PFSK-1 (cell line): ENCODE measurements around the gene GRIK1. TPM values are rescaled to one million over a fixed set of nuclear protein-coding genes. Genes with fewer than 3 reads are reported as not detected.

Experiments
- FOXP2 ChIP-seq: optimal IDR thresholded peaks from 2 replicates; pipeline ENCODE3; 2011; ENCODE audit warnings: borderline replicate concordance, control low read depth, inconsistent platforms; ENCODE audit not compliant: insufficient read depth; ENCODE audit errors: extremely low read length, extremely low read depth
- POLR2AphosphoS5 ChIP-seq: IDR thresholded peaks from 2 replicates; pipeline ENCODE4 v1.6.1; 2012; ENCODE audit warnings: low read depth, mild to moderate bottlenecking, control low read depth, low read length, moderate library complexity
- REST ChIP-seq, 2 experiments: IDR thresholded peaks; 2 replicates each; pipeline versions ENCODE4 v1.6.1 to v1.8.0; 2011 to 2012; ENCODE audit warnings: low read depth in 2 of 2, low read length in 2 of 2, control low read depth in 1 of 2, inconsistent platforms in 1 of 2, mild to moderate bottlenecking in 1 of 2, moderate library complexity in 1 of 2; ENCODE audit not compliant: insufficient read depth in 1 of 2
- SIN3A ChIP-seq: IDR thresholded peaks from 2 replicates; pipeline ENCODE4 v1.6.1; 2012; ENCODE audit warnings: mild to moderate bottlenecking, low read length, moderate library complexity, borderline replicate concordance; ENCODE audit not compliant: insufficient read depth
- TAF1 ChIP-seq: IDR thresholded peaks from 2 replicates; pipeline ENCODE4 v1.6.1; 2012; ENCODE audit warnings: low read length, control low read depth, borderline replicate concordance; ENCODE audit not compliant: insufficient read depth
- polyA plus RNA-seq: library from polyadenylated mRNA; unstranded; fragments of >200 nt; gene quantifications from one replicate; pipeline ENCODE4 v1.2.1, GENCODE V29; 2012; ENCODE audit warnings: low read depth, missing spikeins; ENCODE audit not compliant: insufficient read length

Gene GRIK1
- polyA plus RNA-seq: not detected

GRCh38 chr21:29939924-29940275 is at the start of gene GRIK1:
TSS of gene GRIK1 (minus strand) at chr21:29939996.
- TF ChIP-seq POLR2AphosphoS5 (no peak), TAF1 (no peak), FOXP2 (no peak), SIN3A (no peak), REST (IDR thresholded peaks at IDR 0.05; ENCODE audit: insufficient read depth in 1 of 2, low read depth in 2 of 2, low read length in 2 of 2) (no peak)

- TF ChIP-seq FOXP2: no peak
- no peak for TF ChIP-seq REST (IDR thresholded peaks at IDR 0.05; ENCODE audit: insufficient read depth in 1 of 2, low read depth in 2 of 2, low read length in 2 of 2)
- no peak for TF ChIP-seq TAF1
- TF ChIP-seq POLR2AphosphoS5: no peak
- TF ChIP-seq SIN3A: no peak
These were observed 48.0 kb upstream of the GRIK1 start for GRCh38 chr21:29987762-29988161.

GRCh38 chr21:29985866-29986265 is 46.1 kb upstream of the GRIK1 start:
- no peak for TF ChIP-seq TAF1

- TF ChIP-seq FOXP2 (no peak), SIN3A (no peak), TAF1 (no peak), REST (IDR thresholded peaks at IDR 0.05; ENCODE audit: insufficient read depth in 1 of 2, low read depth in 2 of 2, low read length in 2 of 2) (no peak), POLR2AphosphoS5 (no peak)
These were observed 39.2 kb upstream of the GRIK1 start for GRCh38 chr21:29979043-29979442.

- TF ChIP-seq TAF1: no peak
- no peak for TF ChIP-seq FOXP2
- TF ChIP-seq SIN3A: no peak
- no peak for TF ChIP-seq POLR2AphosphoS5
- TF ChIP-seq REST (IDR thresholded peaks at IDR 0.05; ENCODE audit: insufficient read depth in 1 of 2, low read depth in 2 of 2, low read length in 2 of 2): no peak
These were observed 36.0 kb upstream of the GRIK1 start for GRCh38 chr21:29975776-29976175.
